Measurements from ENCODE around the gene ITGB3.

Gene ITGB3

GRCh38 chr17:47338026-47338425, 84.4 kb downstream of the ITGB3 start:
- DNase-seq (ENCODE audit: low read depth), result no peak

GRCh38 chr17:47352848-47353247, 99.2 kb downstream of the ITGB3 start:
- DNase-seq (ENCODE audit: low read depth), result no peak

GRCh38 chr17:47358652-47359051, 105.0 kb downstream of the ITGB3 start:
- DNase-seq (ENCODE audit: low read depth), result no peak
